Testis (tissue), 3 donors: ENCODE results near the gene ZNF22. TPM values are rescaled to one million over a fixed set of nuclear protein-coding genes. Genes with fewer than 3 reads are reported as not detected.
A peak's percentile ranks its signal among the peaks of the same experiment; 100 is the strongest.

Experiments used
- DNase-seq: peaks from one replicate; pipeline ENCODE4 v3.0.0-alpha.2; 2019
- H3K27ac ChIP-seq, 2 donors: fragments of 200-600 bp; sonication (generic); one replicate each; pipeline ENCODE4 v1.5.1; 2019
- H3K27me3 ChIP-seq: fragments of 200-600 bp; sonication (generic); one replicate; pipeline ENCODE4 v1.5.1; 2019
- H3K36me3 ChIP-seq: fragments of 200-600 bp; sonication (generic); one replicate; pipeline ENCODE4 v1.5.1; 2017; ENCODE audit warnings: low read depth; ENCODE audit errors: missing control alignments
- H3K4me1 ChIP-seq: fragments of 200-600 bp; sonication (generic); one replicate; pipeline ENCODE4 v1.5.1; 2019
- H3K4me3 ChIP-seq, 2 donors: fragments of 200-600 bp; sonication (generic); one replicate each; pipeline ENCODE4 v1.5.1; 2017 to 2019
- H3K9me3 ChIP-seq: fragments of 200-600 bp; sonication (generic); one replicate; pipeline ENCODE4 v1.5.1; 2017
- CTCF ChIP-seq, 3 experiments: fragments of 450-650 bp in 2 of 3; fragments of 200-600 bp in 1 of 3; sonication (generic) in 1 of 3; IDR thresholded peaks; one replicate each; pipeline ENCODE4 v1.5.1; 2016 to 2019; ENCODE audit warnings: antibody characterized with exemption in 3 of 3, mild to moderate bottlenecking in 2 of 3, moderate library complexity in 1 of 3
- POLR2A ChIP-seq: fragments of 450-650 bp; IDR thresholded peaks from one replicate; pipeline ENCODE4 v1.6.1; 2017; ENCODE audit warnings: antibody characterized with exemption, mild to moderate bottlenecking, moderate library complexity
- WGBS, 2 donors: methylation state at CpG; one replicate each; pipeline ENCODE4 v1.1.5; 2018; 5-methylcytosine and 5-hydroxymethylcytosine counted together
- intact Hi-C: fragments of 100-400 bp; cut with DNase I; formaldehyde crosslinking; loops from one replicate; pipeline ENCODE4 v1.15.1; 2023; ENCODE audit warnings: low total_unique reads
- polyA plus RNA-seq: library from polyadenylated mRNA; stranded (reverse); fragments of 350-450 nt; fragmentation: Illumina TruSeq; extraction: RNeasy Lipid Tissue Mini Kit (QIAGEN cat#74804); gene quantifications from one replicate; pipeline ENCODE4 v1.2.3, GENCODE V29; 2014; ENCODE audit warnings: low read depth, low replicate concordance; ENCODE audit not compliant: insufficient read depth
- total RNA-seq, 2 donors: library from RNA; depleted of rRNA; stranded (reverse); fragments of >200 nt; gene quantifications; one replicate each; pipeline ENCODE4 v1.2.3, GENCODE V29; 2016

ZNF22 gene
- total and polyA plus RNA-seq, 3 donors from 2014 or later: 12.6 TPM

- Histone ChIP-seq H3K27me3 (no peaks in the 10 kb centered on the region), H3K36me3 (no peaks in the 10 kb centered on the region), H3K9me3 (no peaks in the 10 kb centered on the region), H3K27ac (peak overlapping the region; percentile 78 to 83), H3K4me3 (peak overlapping the region in 1 of 2 donors; percentile 82), H3K4me1 (peaks cover 25% of the 10 kb centered on the region)
- intact Hi-C loops: no loop called here
- WGBS, 2 donors: 32 to 41% methylated on average over 5 of the region's 5 CpGs
- TF ChIP-seq POLR2A (no peak), CTCF (IDR thresholded peaks at IDR 0.05) (no peak)
- no peak for DNase-seq
Observed at GRCh38 chr10:44958196-44958897, 42.4 kb upstream of the ZNF22 start.

- intact Hi-C loops: no loop called here
- Histone ChIP-seq H3K4me3 (peak overlapping the region; percentile 75 to 82), H3K27me3 (no peaks in the 10 kb centered on the region), H3K9me3 (no peaks in the 10 kb centered on the region), H3K4me1 (peaks cover 28% of the 10 kb centered on the region), H3K36me3 (no peaks in the 10 kb centered on the region), H3K27ac (peak overlapping the region; percentile 78 to 83)
- TF ChIP-seq POLR2A (no peak), CTCF (IDR thresholded peaks at IDR 0.05) (no peak)
- DNase-seq: no peak
- WGBS, 2 donors: 5 to 12% methylated on average over 6 of the region's 6 CpGs
Observed at GRCh38 chr10:44958898-44959246, 41.9 kb upstream of the ZNF22 start.

- Histone ChIP-seq H3K27ac (peak within 1 kb of the TSS; percentile 78 to 83), H3K9me3 (no peaks in the 10 kb centered on the region), H3K36me3 (no peaks in the 10 kb centered on the region), H3K4me3 (peak within 1 kb of the TSS; percentile 75 to 82), H3K27me3 (no peaks in the 10 kb centered on the region), H3K4me1 (peaks cover 34% of the 10 kb centered on the region)
- WGBS, 2 donors: 0% methylated on average over 12 to 31 of the region's 74 CpGs
- intact Hi-C loops: no loop called here
- TF ChIP-seq CTCF (IDR thresholded peaks at IDR 0.05): no peak
- no peak for TF ChIP-seq POLR2A
- DNase-seq: peak; percentile 94
Observed at GRCh38 chr10:44959247-44960087, 41.3 kb upstream of the ZNF22 start, which contains the start of gene RASSF4. RASSF4 (plus strand) TSS chr10:44959802; CDS start chr10:44970203, 10,401 bp downstream.

GRCh38 chr10:44960088-44960460 lies 40.6 kb upstream of the ZNF22 start:
- no peak for TF ChIP-seq CTCF (IDR thresholded peaks at IDR 0.05)
- TF ChIP-seq POLR2A: no peak
- intact Hi-C loops: no loop called here
- 25 to 30% methylated on average over 8 of the region's 8 CpGs for WGBS, 2 donors
- no peaks in the 10 kb centered on the region for H3K9me3 ChIP-seq
- peaks cover 40% of the 10 kb centered on the region for H3K4me1 ChIP-seq
- H3K27ac ChIP-seq: peak overlapping the region; percentile 14 to 83
- no peaks in the 10 kb centered on the region for H3K36me3 ChIP-seq
- no peaks in the 10 kb centered on the region for H3K27me3 ChIP-seq
- DNase-seq: no peak
- peak overlapping the region; percentile 75 to 82 for H3K4me3 ChIP-seq
